GM21447 (cell line): ENCODE data around the gene ARHGEF3.
A peak's percentile ranks its signal among the peaks of the same experiment; 100 is the strongest.

Experiments used
- ATAC-seq: cut with Tn5 transposase; IDR thresholded peaks from one replicate; pipeline ENCODE4 v1.9.1; 2021; ENCODE audit not compliant: unreplicated experiment

The ARHGEF3 gene

DNA sequence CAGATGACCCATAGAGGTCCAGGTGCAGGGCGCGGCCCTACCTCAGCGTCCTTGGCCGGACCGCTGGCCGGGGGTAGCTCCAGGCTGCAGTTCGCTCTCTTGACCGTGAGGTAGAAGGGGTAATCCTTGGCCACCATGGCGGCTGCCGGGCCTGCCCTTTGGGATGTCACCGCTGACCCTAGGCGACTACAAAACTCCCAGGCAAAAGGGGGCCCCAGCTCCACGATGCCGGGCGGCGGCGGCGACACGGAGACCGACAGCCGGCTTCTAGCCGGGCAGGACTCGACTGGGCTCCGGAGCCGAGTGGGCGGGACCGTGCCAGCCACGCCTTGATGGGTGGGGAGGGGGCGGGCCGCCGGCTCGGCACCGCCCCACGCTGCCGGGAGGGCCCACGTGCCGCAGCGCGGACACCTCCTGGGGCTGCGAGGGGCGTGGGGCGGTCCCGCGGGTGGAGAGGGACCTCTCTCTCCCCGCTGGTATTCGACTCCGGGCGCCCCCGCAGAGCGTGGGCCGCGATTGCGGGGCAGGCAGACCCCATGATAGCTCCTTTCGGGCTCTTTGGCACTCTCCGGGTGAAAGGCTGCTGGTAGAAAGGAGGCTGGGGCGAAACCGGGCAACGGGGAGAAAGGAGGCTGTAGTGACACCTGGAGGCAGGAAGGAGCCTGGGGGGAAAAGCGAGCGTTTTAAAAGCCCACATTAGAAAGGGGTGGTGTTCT lies at the start of gene ARHGEF3:
Gene ARHGEF3, minus strand, starts transcription at position 288 of the 716 bp plus-strand sequence. Its CDS starts 151 bp downstream, at position 137.
- ATAC-seq = peak; percentile 77

- no peak for ATAC-seq
Observed at GRCh38 chr3:56849698-56850097, 47.9 kb upstream of the ARHGEF3 start.

DNA sequence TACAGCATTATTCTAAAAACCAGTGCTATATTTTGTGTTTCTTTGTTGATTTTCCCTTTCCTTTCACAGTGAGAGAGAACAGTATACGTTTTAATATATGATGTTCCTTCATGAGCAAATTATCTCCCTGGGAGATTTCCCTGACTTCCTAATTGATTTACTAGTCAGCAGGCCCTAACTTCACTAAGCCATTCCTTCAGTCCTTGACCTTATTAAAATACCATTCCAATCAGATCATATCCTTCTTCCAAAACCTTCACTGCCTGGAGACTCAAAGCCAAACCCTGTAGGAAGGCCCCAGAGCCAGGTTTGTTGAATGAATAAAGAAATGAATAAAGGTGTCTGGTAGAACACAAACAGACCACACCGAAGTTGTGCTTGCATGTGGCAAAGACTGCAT lies 43.8 kb upstream of the ARHGEF3 start:
- ATAC-seq = no peak

GRCh38 chr3:56844536-56844935 lies 42.8 kb upstream of the ARHGEF3 start:
- no peak for ATAC-seq

DNA sequence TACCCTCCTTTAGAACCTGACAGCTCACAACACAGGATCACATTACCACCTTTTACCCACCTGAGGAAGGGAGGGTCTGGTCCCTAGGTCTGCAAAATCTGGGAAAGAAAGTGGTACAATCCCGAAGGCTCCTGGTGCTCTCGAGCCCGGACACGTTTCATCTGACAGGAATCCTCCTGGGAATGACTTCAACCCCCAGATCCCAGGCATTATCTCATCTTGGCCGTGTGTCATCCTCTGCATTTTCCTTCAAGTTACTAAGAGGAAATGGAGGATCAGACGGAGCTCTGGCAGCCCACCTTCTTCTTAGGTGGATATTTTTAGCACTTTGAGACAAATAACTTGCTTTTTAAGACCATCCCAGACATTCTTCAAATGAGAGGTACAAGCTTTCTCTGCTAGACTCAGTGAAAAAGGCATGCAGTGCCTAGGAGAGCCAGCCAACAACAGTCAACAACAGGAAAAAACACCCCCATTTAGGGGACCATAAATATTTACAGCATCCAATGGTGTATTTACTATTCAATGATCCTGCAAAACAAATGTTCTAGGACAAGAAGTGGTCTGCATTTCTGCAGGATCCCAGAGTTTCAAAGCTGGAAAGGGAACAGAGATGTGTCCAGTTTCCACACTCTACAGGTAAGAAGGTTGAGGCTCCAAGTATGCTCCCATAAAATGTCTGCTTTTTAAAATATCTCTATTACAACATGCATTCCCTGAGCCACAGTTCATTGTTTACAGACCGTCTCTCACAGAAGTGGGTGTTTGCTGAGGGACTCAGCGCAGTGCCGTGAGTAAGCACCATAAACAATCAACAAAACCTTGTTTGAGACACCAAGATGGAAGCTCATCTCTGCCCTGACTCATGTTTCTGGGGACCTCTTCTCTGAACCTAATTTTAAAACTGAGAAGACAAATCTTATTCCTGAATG lies 38.3 kb upstream of the ARHGEF3 start:
- no peak for ATAC-seq

- ATAC-seq = no peak
Observed at GRCh38 chr3:56838448-56838847, 36.7 kb upstream of the ARHGEF3 start.

- peak; percentile 93 for ATAC-seq
Observed at GRCh38 chr3:56837196-56837955, 35.6 kb upstream of the ARHGEF3 start.

GRCh38 chr3:56836276-56837163 lies 34.8 kb upstream of the ARHGEF3 start:
- ATAC-seq = no peak

GRCh38 chr3:56835650-56836227 lies 34.0 kb upstream of the ARHGEF3 start:
- no peak for ATAC-seq

DNA sequence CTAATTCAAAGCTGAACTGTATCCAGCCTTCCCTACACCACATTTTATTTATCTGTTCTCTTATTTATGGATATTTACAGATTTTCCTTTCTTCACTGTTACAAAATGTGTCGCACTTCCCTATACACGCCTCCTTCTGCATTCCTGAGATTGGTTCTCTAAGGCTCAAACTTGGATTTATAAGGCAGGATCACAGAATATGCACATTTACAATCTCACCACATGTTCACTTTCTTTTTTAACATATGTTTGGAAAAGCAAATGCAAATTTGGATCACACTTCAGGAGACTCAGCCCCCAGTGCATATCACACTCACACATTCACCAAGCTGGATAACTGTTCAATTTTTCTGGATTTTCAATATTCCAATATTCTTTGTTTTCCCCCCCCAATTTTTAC lies 31.8 kb upstream of the ARHGEF3 start:
- ATAC-seq = no peak

DNA sequence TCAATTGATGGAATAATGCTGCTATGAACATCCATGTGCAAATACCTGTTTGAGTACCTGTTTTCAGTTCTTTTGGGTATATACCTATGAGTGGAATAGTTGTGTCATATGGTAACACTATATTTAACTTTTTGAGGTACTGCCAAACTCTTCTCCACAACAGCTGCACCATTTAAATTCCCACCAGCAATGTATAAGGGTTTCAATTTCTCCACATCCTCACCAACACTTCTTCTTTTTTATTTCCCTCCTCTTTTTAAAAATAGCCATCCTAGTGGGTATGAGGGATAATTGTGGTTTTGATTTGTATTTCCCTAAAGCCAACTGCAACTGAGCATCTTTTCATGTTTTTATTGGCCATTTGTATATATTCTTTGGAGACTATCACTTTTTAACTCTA lies 31.3 kb upstream of the ARHGEF3 start:
- no peak for ATAC-seq

GRCh38 chr3:56831572-56831971 lies 29.8 kb upstream of the ARHGEF3 start:
- no peak for ATAC-seq

- ATAC-seq = no peak
Observed at GRCh38 chr3:56830884-56831283, 29.1 kb upstream of the ARHGEF3 start.

DNA sequence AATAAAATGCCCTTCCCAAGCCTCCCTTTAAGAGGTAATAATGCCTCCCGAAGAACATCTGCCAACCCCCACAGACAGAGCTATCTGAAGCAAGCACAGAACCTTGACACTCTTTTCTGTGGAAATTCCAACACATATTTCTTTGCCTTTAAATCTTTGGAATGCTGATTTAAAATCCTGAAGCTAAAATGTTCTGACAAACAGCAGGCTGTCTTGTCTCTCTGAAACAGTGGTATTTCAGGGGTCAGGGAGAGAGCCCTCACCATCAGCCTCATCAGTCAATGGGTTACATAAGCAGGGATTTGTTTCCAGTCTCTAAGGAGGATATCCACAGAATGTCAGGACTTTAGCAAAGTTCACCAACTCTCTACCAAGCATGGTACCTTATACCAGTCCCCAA lies 27.8 kb upstream of the ARHGEF3 start:
- ATAC-seq = no peak

DNA sequence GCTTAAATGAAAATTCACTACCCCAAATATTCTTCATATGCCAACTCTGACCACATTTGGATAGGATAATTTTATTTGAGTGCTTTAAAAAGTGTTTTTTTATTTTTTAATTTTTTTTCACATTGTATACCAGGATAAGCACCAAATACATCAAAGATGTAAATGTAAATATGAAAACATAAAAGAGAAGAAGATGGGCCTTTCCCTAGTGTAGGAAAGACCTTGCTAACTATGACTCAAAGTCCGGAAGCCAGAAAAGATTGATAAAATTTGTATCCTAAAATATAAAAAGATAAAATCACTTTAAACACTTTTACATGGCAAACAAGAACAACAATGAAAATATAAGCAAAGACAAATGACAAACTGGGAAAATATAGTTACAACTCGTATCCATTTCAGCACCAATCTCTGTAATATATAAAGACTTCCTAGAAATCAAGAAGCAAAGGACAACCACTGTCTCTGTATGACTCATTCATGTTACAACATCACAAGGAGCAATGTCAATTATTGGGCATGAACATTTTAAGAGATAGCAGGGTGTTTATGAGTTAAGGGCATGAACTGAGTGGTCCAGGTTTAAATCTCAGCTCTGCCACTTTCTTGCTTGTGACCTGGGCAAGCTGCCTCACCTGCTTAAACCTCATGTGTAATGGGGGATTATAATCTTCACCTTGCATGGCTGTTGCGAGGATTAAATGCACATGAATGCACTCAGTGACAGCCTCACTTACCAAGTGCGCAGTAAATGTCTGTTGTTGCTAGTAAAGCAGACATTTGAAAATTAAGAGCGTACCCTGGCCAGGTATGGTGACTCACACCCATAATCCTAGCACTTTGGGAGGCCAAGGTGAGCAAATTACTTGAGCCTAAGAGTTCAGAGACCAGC lies 25.3 kb upstream of the ARHGEF3 start:
- no peak for ATAC-seq

DNA sequence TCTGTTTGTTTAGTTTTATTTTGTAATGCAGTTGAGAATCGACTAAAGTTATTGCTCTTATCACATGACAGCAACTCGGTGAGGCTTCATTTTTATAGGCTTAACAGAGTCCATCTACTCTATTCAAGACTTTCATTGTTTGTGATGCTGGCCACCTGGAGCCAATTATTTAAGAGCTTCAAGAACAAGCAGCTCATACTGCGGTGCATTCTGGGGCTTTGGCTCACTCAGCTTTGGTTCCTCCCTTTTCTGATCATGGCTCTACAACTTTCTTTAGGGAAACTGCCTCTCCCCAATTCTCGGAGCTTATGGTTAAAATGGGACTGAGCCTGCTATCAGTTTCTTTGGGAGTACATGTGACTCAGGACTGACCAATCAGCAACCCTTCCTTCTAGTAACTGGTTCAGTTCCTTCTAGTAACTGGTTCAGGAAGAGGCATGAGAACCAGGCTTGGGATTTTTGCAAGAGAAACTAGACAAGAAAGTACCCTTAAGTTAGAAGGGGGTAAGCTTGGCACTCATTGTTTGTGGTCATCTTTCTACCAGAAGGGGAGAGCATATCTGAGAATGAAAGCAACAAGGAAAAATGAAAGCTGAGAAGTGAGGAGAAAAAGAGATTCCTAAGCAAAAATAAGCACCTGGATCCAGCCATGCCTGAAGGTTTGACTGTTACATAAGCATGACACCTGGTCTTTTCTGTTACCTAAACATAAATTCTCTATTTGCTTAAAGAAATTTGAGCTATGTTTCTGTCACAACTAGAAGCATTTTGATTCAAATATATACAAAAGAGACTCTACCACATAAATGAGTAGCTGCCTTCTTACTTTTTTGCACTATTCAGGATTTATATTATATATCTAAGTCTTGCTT lies 24.1 kb upstream of the ARHGEF3 start:
- ATAC-seq = no peak

GRCh38 chr3:56823984-56824703 lies 22.4 kb upstream of the ARHGEF3 start:
- no peak for ATAC-seq
